Activated T-cell treated with anti-CD3 and anti-CD28 coated beads for 48 hours (primary cell): ENCODE data around the gene MCF2L.

Experiments used
- DNase-seq: peaks from one replicate; pipeline ENCODE4 v3.0.0-alpha.2; 2020; ENCODE audit warnings: low read depth

The MCF2L gene

GRCh38 chr13:113084094-113084942 is 115.3 kb downstream of the MCF2L start:
- DNase-seq: no peak

GRCh38 chr13:113084943-113085540 is 116.0 kb downstream of the MCF2L start:
- no peak for DNase-seq

GRCh38 chr13:113086031-113086750 is 117.2 kb downstream of the MCF2L start:
- DNase-seq: no peak

GRCh38 chr13:113086991-113087922 is 118.2 kb downstream of the MCF2L start:
- DNase-seq: no peak

GRCh38 chr13:113087923-113088690 is 119.1 kb downstream of the MCF2L start:
- no peak for DNase-seq

- DNase-seq: no peak
Measured at GRCh38 chr13:113088691-113089020, 119.6 kb downstream of the MCF2L start.

- no peak for DNase-seq
Measured at GRCh38 chr13:113089693-113090414, 120.8 kb downstream of the MCF2L start.

- DNase-seq: no peak
Measured at GRCh38 chr13:113090415-113090770, 121.4 kb downstream of the MCF2L start.

GRCh38 chr13:113090806-113091205 is 121.8 kb downstream of the MCF2L start:
- DNase-seq: no peak

- no peak for DNase-seq
Measured at GRCh38 chr13:113091211-113091771, 122.3 kb downstream of the MCF2L start.

GRCh38 chr13:113091891-113092775 is 123.1 kb downstream of the MCF2L start:
- DNase-seq: no peak

- DNase-seq: no peak
Measured at GRCh38 chr13:113092776-113093579, 124.0 kb downstream of the MCF2L start.

GRCh38 chr13:113093580-113094409 is 124.8 kb downstream of the MCF2L start:
- no peak for DNase-seq

GRCh38 chr13:113094410-113094800 is 125.4 kb downstream of the MCF2L start:
- DNase-seq: no peak

- no peak for DNase-seq
Measured at GRCh38 chr13:113095146-113096051, 126.4 kb downstream of the MCF2L start.

- no peak for DNase-seq
Measured at GRCh38 chr13:113096052-113096744, 127.2 kb downstream of the MCF2L start.
